ENCODE results near the gene PPP1CA. TPM values are rescaled to one million over a fixed set of nuclear protein-coding genes. Genes with fewer than 3 reads are reported as not detected.

The PPP1CA gene
- total and polyA plus RNA-seq, 3 donors from 2014 or later: 79.7 to 129 (median 100) TPM

GRCh38 chr11:67409261-67409666 lies 7.6 kb upstream of the PPP1CA start:
- TF ChIP-seq POLR2A (IDR thresholded peaks at IDR 0.05): no peak
- no peak for TF ChIP-seq CTCF (IDR thresholded peaks at IDR 0.05)
- no peaks in the 10 kb centered on the region for H3K36me3 ChIP-seq (ENCODE audit: low read depth, missing control alignments)
- H3K9me3 ChIP-seq: no peaks in the 10 kb centered on the region
- DNase-seq: no peak
- no peak overlapping the region for H3K27ac ChIP-seq
- peaks cover 5% of the 10 kb centered on the region for H3K4me1 ChIP-seq
- H3K27me3 ChIP-seq: no peaks in the 10 kb centered on the region
- WGBS, 2 donors: 74 to 90% methylated on average over 2 to 24 of the region's 24 CpGs
- no peak overlapping the region for H3K4me3 ChIP-seq
- intact Hi-C loops (cut with DNase I; ENCODE audit: low total_unique reads): loop anchor here (10.0 kb wide), 1 partner anchor 76 kb away; the partner anchor contains the start of gene AIP

- WGBS, 2 donors: 66 to 74% methylated on average over 12 to 18 of the region's 18 CpGs
- intact Hi-C loops (cut with DNase I; ENCODE audit: low total_unique reads): loop anchor here (10.0 kb wide), 1 partner anchor 76 kb away; the partner anchor contains the start of gene AIP
- no peak overlapping the region for H3K27ac ChIP-seq
- no peak for TF ChIP-seq CTCF (IDR thresholded peaks at IDR 0.05)
- TF ChIP-seq POLR2A (IDR thresholded peaks at IDR 0.05): no peak
- no peaks in the 10 kb centered on the region for H3K9me3 ChIP-seq
- peaks cover 5% of the 10 kb centered on the region for H3K4me1 ChIP-seq
- no peaks in the 10 kb centered on the region for H3K27me3 ChIP-seq
- no peak for DNase-seq
- H3K36me3 ChIP-seq (ENCODE audit: low read depth, missing control alignments): no peaks in the 10 kb centered on the region
- no peak overlapping the region for H3K4me3 ChIP-seq
These were observed 7.0 kb upstream of the PPP1CA start for GRCh38 chr11:67408437-67409200.

- 53 to 62% methylated on average over 6 to 12 of the region's 12 CpGs for WGBS, 2 donors
- H3K27ac ChIP-seq: no peak overlapping the region
- intact Hi-C loops (cut with DNase I; ENCODE audit: low total_unique reads): loop anchor here (10.0 kb wide), 1 partner anchor 77 kb away; the partner anchor contains the start of gene AIP
- H3K36me3 ChIP-seq (ENCODE audit: low read depth, missing control alignments): no peaks in the 10 kb centered on the region
- no peak for DNase-seq
- TF ChIP-seq CTCF (IDR thresholded peaks at IDR 0.05) (no peak), POLR2A (IDR thresholded peaks at IDR 0.05) (no peak)
- H3K9me3 ChIP-seq: no peaks in the 10 kb centered on the region
- no peaks in the 10 kb centered on the region for H3K27me3 ChIP-seq
- no peak overlapping the region for H3K4me3 ChIP-seq
- peaks cover 1% of the 10 kb centered on the region for H3K4me1 ChIP-seq
These were observed 6.1 kb upstream of the PPP1CA start for GRCh38 chr11:67407688-67408163.

- no peak for TF ChIP-seq CTCF (IDR thresholded peaks at IDR 0.05)
- TF ChIP-seq POLR2A (IDR thresholded peaks at IDR 0.05): no peak
- peaks cover 3% of the 10 kb centered on the region for H3K4me1 ChIP-seq
- intact Hi-C loops (cut with DNase I; ENCODE audit: low total_unique reads): loop anchor here (10.0 kb wide), 1 partner anchor 78 kb away; the partner anchor contains the start of gene AIP
- H3K27me3 ChIP-seq: no peaks in the 10 kb centered on the region
- no peaks in the 10 kb centered on the region for H3K9me3 ChIP-seq
- no peaks in the 10 kb centered on the region for H3K36me3 ChIP-seq (ENCODE audit: low read depth, missing control alignments)
- H3K4me3 ChIP-seq: no peak overlapping the region
- no peak for DNase-seq
- WGBS, 2 donors: 35 to 46% methylated on average over 8 to 12 of the region's 12 CpGs
- H3K27ac ChIP-seq: no peak overlapping the region
These were observed 5.5 kb upstream of the PPP1CA start for GRCh38 chr11:67406969-67407687.
